ENCODE data around the gene C13orf42.

Gene C13orf42

GRCh38 chr13:51033421-51034185 is 77.5 kb downstream of the C13orf42 start:
- DNase-seq (ENCODE audit: low read depth), result no peak

- DNase-seq (ENCODE audit: low read depth), result no peak
Measured at GRCh38 chr13:51032831-51033230, 78.2 kb downstream of the C13orf42 start.
